Glutamatergic neuron (in vitro differentiated cells): ENCODE data around the gene AOC2. TPM values are rescaled to one million over a fixed set of nuclear protein-coding genes. Genes with fewer than 3 reads are reported as not detected.
"Not testable (repeated sequence)": the region's sequence is repeated elsewhere in the genome, so short reads cannot be mapped to it uniquely, and the experiment has no call there.

Experiments used
- DNase-seq: peaks from one replicate; pipeline ENCODE4 v3.0.0; 2022
- H3K27ac Mint-ChIP-seq: one replicate; pipeline ENCODE4 v1.8.0; 2020; ENCODE audit warnings: mild to moderate bottlenecking, mixed read lengths, inconsistent platforms; ENCODE audit not compliant: unreplicated experiment
- H3K27me3 Mint-ChIP-seq: one replicate; pipeline ENCODE4 v1.8.0; 2020; ENCODE audit warnings: mild to moderate bottlenecking, moderate library complexity, mixed read lengths, inconsistent platforms; ENCODE audit not compliant: unreplicated experiment
- H3K36me3 Mint-ChIP-seq: one replicate; pipeline ENCODE4 v1.8.0; 2020; ENCODE audit warnings: mild to moderate bottlenecking, mixed read lengths, inconsistent platforms; ENCODE audit not compliant: unreplicated experiment
- H3K4me1 Mint-ChIP-seq: one replicate; pipeline ENCODE4 v1.8.0; 2020; ENCODE audit warnings: mild to moderate bottlenecking, low read depth, mixed read lengths, inconsistent platforms; ENCODE audit not compliant: unreplicated experiment
- H3K4me3 Mint-ChIP-seq: one replicate; pipeline ENCODE4 v1.8.0; 2020; ENCODE audit warnings: mild to moderate bottlenecking, mixed read lengths, inconsistent platforms; ENCODE audit not compliant: unreplicated experiment
- H3K9me3 Mint-ChIP-seq: one replicate; pipeline ENCODE4 v1.8.0; 2020; ENCODE audit warnings: mild to moderate bottlenecking, moderate library complexity, mixed read lengths, inconsistent platforms; ENCODE audit not compliant: unreplicated experiment
- total RNA-seq: library from RNA; stranded (reverse); fragmentation: NEBNext Ultra II Directional; extraction: Animal tissue kit (Norgen Biotek cat#: 25700); gene quantifications from one replicate; pipeline ENCODE4 v1.2.1, GENCODE V29; 2021; ENCODE audit not compliant: unreplicated experiment
- TF ChIP-seq, protein P1 (sequence below): fragments of 200-600 bp; sonication (generic); IDR thresholded peaks from one replicate; pipeline ENCODE4 v1.5.0; 2021; ENCODE audit not compliant: partially characterized antibody, unreplicated experiment

Gene AOC2
- total RNA-seq, 1 donor from 2014 or later, result 6.1 TPM

- H3K9me3 Mint-ChIP-seq, result peaks cover 2% of the 10 kb centered on the region
- TF ChIP-seq, protein P1, sequence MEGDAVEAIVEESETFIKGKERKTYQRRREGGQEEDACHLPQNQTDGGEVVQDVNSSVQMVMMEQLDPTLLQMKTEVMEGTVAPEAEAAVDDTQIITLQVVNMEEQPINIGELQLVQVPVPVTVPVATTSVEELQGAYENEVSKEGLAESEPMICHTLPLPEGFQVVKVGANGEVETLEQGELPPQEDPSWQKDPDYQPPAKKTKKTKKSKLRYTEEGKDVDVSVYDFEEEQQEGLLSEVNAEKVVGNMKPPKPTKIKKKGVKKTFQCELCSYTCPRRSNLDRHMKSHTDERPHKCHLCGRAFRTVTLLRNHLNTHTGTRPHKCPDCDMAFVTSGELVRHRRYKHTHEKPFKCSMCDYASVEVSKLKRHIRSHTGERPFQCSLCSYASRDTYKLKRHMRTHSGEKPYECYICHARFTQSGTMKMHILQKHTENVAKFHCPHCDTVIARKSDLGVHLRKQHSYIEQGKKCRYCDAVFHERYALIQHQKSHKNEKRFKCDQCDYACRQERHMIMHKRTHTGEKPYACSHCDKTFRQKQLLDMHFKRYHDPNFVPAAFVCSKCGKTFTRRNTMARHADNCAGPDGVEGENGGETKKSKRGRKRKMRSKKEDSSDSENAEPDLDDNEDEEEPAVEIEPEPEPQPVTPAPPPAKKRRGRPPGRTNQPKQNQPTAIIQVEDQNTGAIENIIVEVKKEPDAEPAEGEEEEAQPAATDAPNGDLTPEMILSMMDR, result no peak
- H3K4me3 Mint-ChIP-seq, result no peak overlapping the region
- H3K36me3 Mint-ChIP-seq, result peaks cover 12% of the 10 kb centered on the region
- DNase-seq, result no peak
- H3K4me1 Mint-ChIP-seq, result no peaks in the 10 kb centered on the region
- no peak overlapping the region for H3K27ac Mint-ChIP-seq
- H3K27me3 Mint-ChIP-seq, result no peaks in the 10 kb centered on the region
Observed at GRCh38 chr17:42872251-42872965, 28.0 kb downstream of the AOC2 start.

GRCh38 chr17:42873315-42873714 is 28.9 kb downstream of the AOC2 start:
- Mint-ChIP-seq H3K27ac (no peak overlapping the region), H3K9me3 (peaks cover 2% of the 10 kb centered on the region), H3K4me3 (no peak overlapping the region), H3K27me3 (no peaks in the 10 kb centered on the region), H3K4me1 (no peaks in the 10 kb centered on the region), H3K36me3 (peaks cover 12% of the 10 kb centered on the region)
- no peak for DNase-seq
- TF ChIP-seq, protein P1, result no peak

- H3K36me3 Mint-ChIP-seq, result peaks cover 12% of the 10 kb centered on the region
- not testable (repeated sequence) for H3K9me3 Mint-ChIP-seq, H3K4me1 Mint-ChIP-seq, H3K27me3 Mint-ChIP-seq, H3K4me3 Mint-ChIP-seq, DNase-seq, H3K27ac Mint-ChIP-seq
Observed at GRCh38 chr17:42873932-42874695, 29.7 kb downstream of the AOC2 start.

DNA sequence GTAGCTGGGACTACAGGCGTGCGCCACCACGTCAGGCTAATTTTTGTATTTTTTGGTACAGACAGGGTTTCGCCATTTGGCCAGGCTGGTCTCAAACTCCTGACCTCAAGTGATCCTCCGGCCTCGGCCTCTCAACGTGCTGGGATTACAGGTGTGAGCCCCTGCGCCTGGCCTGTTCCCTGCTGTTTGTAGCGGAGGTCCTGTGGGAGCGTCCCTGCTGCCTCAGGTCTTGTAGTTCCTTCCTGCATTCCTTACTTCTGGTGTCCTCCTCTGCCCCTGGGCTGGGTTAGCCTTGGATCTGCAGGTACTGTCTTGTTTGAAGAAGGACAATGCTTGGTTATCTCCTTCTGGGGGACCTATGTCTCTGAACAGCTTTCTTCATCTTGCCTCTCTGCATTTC is 32.7 kb downstream of the AOC2 start:
- peaks cover 2% of the 10 kb centered on the region for H3K27me3 Mint-ChIP-seq
- H3K27ac Mint-ChIP-seq, result no peak overlapping the region
- no peaks in the 10 kb centered on the region for H3K4me1 Mint-ChIP-seq
- no peak overlapping the region for H3K4me3 Mint-ChIP-seq
- no peak for DNase-seq
- H3K9me3 Mint-ChIP-seq, result no peaks in the 10 kb centered on the region
- no peaks in the 10 kb centered on the region for H3K36me3 Mint-ChIP-seq
- TF ChIP-seq, protein P1, result no peak

DNA sequence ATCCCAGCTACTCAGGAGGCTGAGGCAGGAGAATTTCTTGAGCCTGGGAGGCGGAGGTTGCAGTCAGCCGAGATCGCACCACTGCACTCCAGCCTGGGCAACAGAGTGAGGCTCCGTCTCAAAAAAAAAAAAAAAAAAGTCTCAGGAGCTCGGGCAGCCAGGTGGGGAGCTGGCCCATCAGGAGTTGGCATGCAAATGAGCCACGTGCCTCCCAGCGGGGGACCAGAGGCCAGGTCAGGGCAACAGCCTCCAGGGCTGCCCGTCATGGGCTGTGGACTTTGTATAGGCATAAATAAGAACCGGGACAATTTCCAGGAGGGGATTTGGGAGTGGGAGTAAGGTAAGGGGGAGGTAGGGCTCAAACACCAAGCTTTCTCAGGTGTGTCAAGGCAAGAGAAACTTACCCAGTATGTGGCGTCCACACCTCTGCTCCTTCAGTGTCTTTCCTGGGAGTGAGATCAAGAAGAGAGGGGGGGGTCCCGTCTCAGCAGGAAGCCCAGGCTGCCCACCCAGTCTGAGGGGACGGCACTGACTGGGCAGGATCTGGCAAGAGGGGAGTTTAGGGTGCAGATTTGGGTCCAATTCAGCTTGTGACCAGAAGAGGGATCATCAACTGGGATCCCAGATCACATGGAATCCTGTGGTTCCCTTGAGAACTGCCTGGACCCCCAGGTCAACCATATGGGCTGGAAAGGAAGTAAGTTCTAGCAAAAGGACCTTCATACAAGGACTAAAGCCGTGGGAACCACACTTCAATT is 33.9 kb downstream of the AOC2 start:
- Mint-ChIP-seq H3K9me3 (no peaks in the 10 kb centered on the region), H3K27ac (no peak overlapping the region), H3K4me1 (no peaks in the 10 kb centered on the region), H3K4me3 (no peak overlapping the region), H3K27me3 (peaks cover 5% of the 10 kb centered on the region), H3K36me3 (no peaks in the 10 kb centered on the region)
- no peak for DNase-seq
- TF ChIP-seq, protein P1, result no peak
